Pancreas (tissue), 10 donors: ENCODE data around the gene GRIK3. TPM values are rescaled to one million over a fixed set of nuclear protein-coding genes. Genes with fewer than 3 reads are reported as not detected.

Source experiments
- ATAC-seq, 4 donors: fragments of 200-7000 bp; cut with Tn5 transposase; one replicate each; pipeline versions ENCODE4 v1.8.0 to v1.9.1; 2020; ENCODE audit warnings: mild to moderate bottlenecking in 4 of 4, moderate library complexity in 4 of 4
- DNase-seq, 6 donors: peaks; one replicate each; pipeline ENCODE4 v3.0.0-alpha.2; 2020
- FAIRE-seq: peaks from 2 replicates; lab custom pipeline; 2012; peaks lifted over from hg19 to GRCh38; lab: Jason Lieb, UNC
- H3K27ac ChIP-seq, 4 donors: fragments of 200-600 bp; sonication (generic); 1 replicate in 3 of 4; 2 replicates in 1 of 4; pipeline versions ENCODE4 v1.5.0 to v1.8.0; 2020
- H3K27me3 ChIP-seq, 4 donors: fragments of 200-600 bp; one replicate each; pipeline ENCODE4 v1.8.0; 2021
- H3K36me3 ChIP-seq, 3 donors: fragments of 200-600 bp; sonication (generic) in 1 of 3; one replicate each; pipeline versions ENCODE4 v1.5.0 to v1.8.0; 2020 to 2021
- H3K4me1 ChIP-seq, 3 donors: fragments of 200-600 bp; one replicate each; pipeline ENCODE4 v1.8.0; 2021
- H3K4me3 ChIP-seq, 4 donors: fragments of 200-600 bp; sonication (generic) in 2 of 4; one replicate each; pipeline versions ENCODE4 v1.5.0 to v1.8.0; 2020 to 2021
- H3K9me3 ChIP-seq, 4 donors: fragments of 200-600 bp; one replicate each; pipeline ENCODE4 v1.8.0; 2021
- WGBS, 2 donors: extraction: QIAGEN DNeasy Blood & Tissue Kit; methylation state at CpG; one replicate each; pipeline ENCODE4 v1.1.7; 2013; 5-methylcytosine and 5-hydroxymethylcytosine counted together
- intact Hi-C, 3 donors: fragments of 100-400 bp; cut with DNase I; formaldehyde crosslinking; loops; one replicate each; pipeline versions ENCODE4 v1.11.1 to v1.14.2; 2022
- polyA plus RNA-seq, 2 donors: library from polyadenylated mRNA; stranded (reverse); fragments of 200-250 nt; gene quantifications; one replicate each; pipeline ENCODE4 v1.2.3, GENCODE V29; 2013
- total RNA-seq, 6 donors: library from RNA; stranded (reverse); fragmentation: NEBNext Ultra II Directional in 4 of 6; extraction: Animal tissue kit (Norgen Biotek cat#: 25700) in 4 of 6; gene quantifications; one replicate each; pipeline versions ENCODE4 v1.2.1 to v1.2.4, GENCODE V29; 2021 to 2023
- TF ChIP-seq, protein P1 (sequence below), 4 donors: fragments of 200-600 bp; sonication (generic) in 3 of 4; IDR thresholded peaks; one replicate each; pipeline versions ENCODE4 v1.5.0 to v1.8.0; 2021; ENCODE audit warnings: antibody characterized with exemption in 4 of 4
- donor health status: healthy with polysubstance abuse.
- donor health status: DM: no; HTN: no; CAD: no; lungs with moderate emphysema.
- donor health status: DM: no; HTN: no; CAD: no.
- donor health status: control.
- donor health status: control.
- donor health status: Bipolar disorder and iron deficiency.
- donor health status: DM: yes; HTN: yes; CAD: no.
- donor health status: DM: no; HTN: no; CAD: no.
- donor health status: DM: no; HTN: no; CAD: no.
- donor health status: DM: yes; HTN: yes; CAD: no.

GRIK3 gene
- total and polyA plus RNA-seq, 8 donors: 0.08 to 0.47 (median 0.23) TPM

DNA sequence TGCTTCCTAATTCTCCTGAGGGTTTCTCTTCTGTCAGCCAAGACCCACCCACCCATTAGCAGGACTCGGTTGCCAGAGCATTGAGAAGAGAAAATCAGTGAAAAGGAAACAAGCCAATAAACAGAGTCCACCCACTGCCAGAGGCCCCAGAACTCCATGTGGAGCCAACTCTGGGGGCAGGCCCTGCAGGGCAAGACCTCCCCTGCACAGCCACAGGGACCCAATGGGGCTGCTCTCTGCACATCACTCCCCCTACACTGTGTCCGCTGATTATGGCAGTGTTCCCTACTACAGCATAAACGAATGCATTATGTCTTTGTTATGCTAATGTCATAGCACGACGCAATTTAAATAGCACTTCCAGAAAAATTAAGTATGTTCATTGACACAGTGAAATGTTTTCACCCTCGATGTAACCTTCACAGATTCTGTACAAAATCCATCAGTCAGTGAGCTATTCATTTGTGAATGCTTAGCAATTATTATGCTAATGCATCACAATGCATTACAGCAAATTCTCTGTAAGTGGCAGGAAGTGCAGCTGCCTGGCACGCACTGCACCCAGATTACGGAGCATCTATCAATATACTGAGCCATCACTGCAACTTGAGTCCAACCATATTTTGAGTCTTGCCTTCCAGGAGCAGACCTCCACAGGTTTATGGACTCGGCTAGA, 56.4 kb downstream of the GRIK3 start:
- ATAC-seq (no peak), DNase-seq (no peak), FAIRE-seq (no peak)
- WGBS, 2 donors: 69 to 75% methylated on average over 9 of the region's 9 CpGs
- H3K4me3 ChIP-seq: no peak overlapping the region
- intact Hi-C loops: no loop called here
- no peaks in the 10 kb centered on the region for H3K9me3 ChIP-seq
- no peak overlapping the region for H3K27ac ChIP-seq
- no peaks in the 10 kb centered on the region for H3K4me1 ChIP-seq
- peaks cover 0 to 4% (median 1%) of the 10 kb centered on the region in 4 donors for H3K27me3 ChIP-seq
- TF ChIP-seq, protein P1, sequence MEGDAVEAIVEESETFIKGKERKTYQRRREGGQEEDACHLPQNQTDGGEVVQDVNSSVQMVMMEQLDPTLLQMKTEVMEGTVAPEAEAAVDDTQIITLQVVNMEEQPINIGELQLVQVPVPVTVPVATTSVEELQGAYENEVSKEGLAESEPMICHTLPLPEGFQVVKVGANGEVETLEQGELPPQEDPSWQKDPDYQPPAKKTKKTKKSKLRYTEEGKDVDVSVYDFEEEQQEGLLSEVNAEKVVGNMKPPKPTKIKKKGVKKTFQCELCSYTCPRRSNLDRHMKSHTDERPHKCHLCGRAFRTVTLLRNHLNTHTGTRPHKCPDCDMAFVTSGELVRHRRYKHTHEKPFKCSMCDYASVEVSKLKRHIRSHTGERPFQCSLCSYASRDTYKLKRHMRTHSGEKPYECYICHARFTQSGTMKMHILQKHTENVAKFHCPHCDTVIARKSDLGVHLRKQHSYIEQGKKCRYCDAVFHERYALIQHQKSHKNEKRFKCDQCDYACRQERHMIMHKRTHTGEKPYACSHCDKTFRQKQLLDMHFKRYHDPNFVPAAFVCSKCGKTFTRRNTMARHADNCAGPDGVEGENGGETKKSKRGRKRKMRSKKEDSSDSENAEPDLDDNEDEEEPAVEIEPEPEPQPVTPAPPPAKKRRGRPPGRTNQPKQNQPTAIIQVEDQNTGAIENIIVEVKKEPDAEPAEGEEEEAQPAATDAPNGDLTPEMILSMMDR (IDR thresholded peaks at IDR 0.05): no peak
- H3K36me3 ChIP-seq: no peaks in the 10 kb centered on the region

- Histone ChIP-seq H3K4me1 (no peaks in the 10 kb centered on the region), H3K4me3 (no peak overlapping the region), H3K36me3 (no peaks in the 10 kb centered on the region), H3K9me3 (no peaks in the 10 kb centered on the region), H3K27ac (no peak overlapping the region), H3K27me3 (peaks cover 0 to 4% (median 1%) of the 10 kb centered on the region in 4 donors)
- TF ChIP-seq, protein P1 (IDR thresholded peaks at IDR 0.05): no peak
- no peak for ATAC-seq
- no peak for DNase-seq
- intact Hi-C loops: no loop called here
- WGBS, 2 donors: 37 to 43% methylated on average over 5 of the region's 5 CpGs
- FAIRE-seq: no peak
These were observed 58.7 kb downstream of the GRIK3 start for GRCh38 chr1:36975642-36976041.

DNA sequence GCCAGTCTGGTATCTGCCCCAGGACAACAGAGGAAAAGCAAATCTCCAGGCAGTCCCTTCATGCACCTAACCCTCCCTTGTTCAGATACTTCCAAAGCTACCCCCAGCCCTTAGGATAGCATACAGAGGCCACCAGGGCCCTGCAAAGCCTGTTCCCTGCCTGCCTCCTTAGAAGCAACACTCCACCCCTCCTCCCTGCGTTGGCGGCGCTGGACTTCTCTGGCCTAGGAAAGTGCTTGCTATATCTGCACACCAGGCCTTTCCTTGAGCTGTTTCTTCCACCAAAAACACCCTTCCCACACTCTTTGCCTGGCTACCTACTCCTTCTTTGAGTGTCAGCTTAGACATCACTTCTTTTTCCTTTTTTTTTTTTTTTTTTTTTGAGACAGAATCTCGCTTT, 61.3 kb downstream of the GRIK3 start:
- Histone ChIP-seq H3K27ac (no peak overlapping the region), H3K9me3 (no peaks in the 10 kb centered on the region), H3K36me3 (no peaks in the 10 kb centered on the region), H3K4me3 (no peak overlapping the region), H3K4me1 (no peaks in the 10 kb centered on the region), H3K27me3 (peaks cover 0 to 4% (median 0%) of the 10 kb centered on the region in 4 donors)
- 88 to 97% methylated on average over 4 of the region's 4 CpGs for WGBS, 2 donors
- ATAC-seq: no peak
- FAIRE-seq: no peak
- intact Hi-C loops: no loop called here
- TF ChIP-seq, protein P1 (IDR thresholded peaks at IDR 0.05): no peak
- DNase-seq: no peak

DNA sequence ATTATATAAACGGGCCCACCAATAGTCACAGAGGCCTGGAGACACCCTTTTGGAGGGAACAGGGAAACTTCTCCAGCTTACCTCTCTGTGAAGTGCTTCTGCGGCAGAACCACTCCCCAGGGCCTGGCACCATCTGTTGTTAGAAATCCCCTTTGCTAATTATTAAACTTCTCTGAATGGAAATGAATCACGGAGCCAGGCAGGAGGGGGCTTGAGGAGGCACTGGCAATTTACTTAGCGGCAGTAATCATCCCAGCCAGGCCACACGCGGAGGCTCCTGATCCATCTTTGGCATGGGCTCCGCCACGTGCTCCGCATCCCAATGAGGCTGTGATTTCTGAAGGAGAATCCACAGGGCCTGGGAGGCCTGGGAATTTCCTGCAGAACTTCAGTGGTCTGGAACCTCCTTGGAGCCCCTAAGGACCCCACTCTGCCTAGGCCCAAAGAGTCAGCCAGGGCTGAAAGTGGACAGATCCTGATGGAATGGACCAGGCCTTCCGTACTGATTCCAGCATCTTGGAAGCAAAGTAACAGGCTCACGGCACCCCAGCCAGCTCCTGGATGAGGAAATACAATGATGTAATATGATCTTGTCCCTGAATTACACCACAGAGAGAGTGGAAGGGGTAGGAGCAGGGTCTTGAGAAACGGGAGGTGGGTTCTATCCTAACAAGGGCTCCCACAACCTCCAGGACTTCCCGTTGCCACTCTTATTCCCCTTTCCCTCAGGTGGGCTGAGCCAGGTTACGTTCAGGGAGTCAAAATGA, 62.3 kb downstream of the GRIK3 start:
- H3K36me3 ChIP-seq: no peaks in the 10 kb centered on the region
- no peak for FAIRE-seq
- H3K9me3 ChIP-seq: no peaks in the 10 kb centered on the region
- ATAC-seq: peak in 3 of 4 donors; percentile 14 to 48 (median 42)
- H3K4me3 ChIP-seq: no peak overlapping the region
- no peak for DNase-seq
- 49 to 50% methylated on average over 14 of the region's 14 CpGs for WGBS, 2 donors
- no peaks in the 10 kb centered on the region for H3K4me1 ChIP-seq
- TF ChIP-seq, protein P1 (IDR thresholded peaks at IDR 0.05): no peak
- no peaks in the 10 kb centered on the region for H3K27me3 ChIP-seq
- intact Hi-C loops: no loop called here
- H3K27ac ChIP-seq: no peak overlapping the region

GRCh38 chr1:36968730-36969129, 65.6 kb downstream of the GRIK3 start:
- Histone ChIP-seq H3K36me3 (no peaks in the 10 kb centered on the region), H3K27ac (no peak overlapping the region), H3K4me1 (no peaks in the 10 kb centered on the region), H3K4me3 (no peak overlapping the region), H3K27me3 (no peaks in the 10 kb centered on the region), H3K9me3 (no peaks in the 10 kb centered on the region)
- ATAC-seq (no peak), FAIRE-seq (no peak), DNase-seq (no peak)
- WGBS, 2 donors: 32 to 35% methylated on average over 3 of the region's 3 CpGs
- TF ChIP-seq, protein P1 (IDR thresholded peaks at IDR 0.05): no peak
- intact Hi-C loops: no loop called here
